ENCODE measurements around the gene ACOT7. TPM values are rescaled to one million over a fixed set of nuclear protein-coding genes. Genes with fewer than 3 reads are reported as not detected.

ACOT7 gene
- total and polyA plus RNA-seq, 2 of the 13 experiments (the other 11 are each of a cell fraction or from before 2014, with no cell fraction given), result 33.0 to 55.8 TPM

- no peak for TF ChIP-seq ZNF124 (CRISPR knock-in tag; IDR thresholded peaks at IDR 0.05)
- TF ChIP-seq ZNF777 (CRISPR knock-in tag; IDR thresholded peaks at IDR 0.05), result no peak
- no peak for TF ChIP-seq RORA (CRISPR knock-in tag; IDR thresholded peaks at IDR 0.05)
- no peak for TF ChIP-seq ZNF644 (CRISPR knock-in tag; IDR thresholded peaks at IDR 0.05; ENCODE audit: low read depth)
These were observed 99.3 kb downstream of the ACOT7 start (continued) for GRCh38 chr1:6294080-6294889.

- CTCF ChIA-PET (ENCODE audit: low intra/inter-chr PET ratio, low total read pairs), result no interaction called here
- Histone ChIP-seq H3K4me1 (ENCODE audit: insufficient read depth, low read length) (peaks cover 13% of the 10 kb centered on the region), H3K27me3 (ENCODE audit: control insufficient read depth in 1 of 2, insufficient read depth in 2 of 2, low read length in 2 of 2) (no peaks in the 10 kb centered on the region), H3K4me2 (ENCODE audit: low read depth, low read length) (no peak overlapping the region), H3K79me2 (ENCODE audit: insufficient read depth, low read length) (no peaks in the 10 kb centered on the region), H4K20me1 (ENCODE audit: insufficient read depth, low read length) (no peaks in the 10 kb centered on the region), H3K27ac (ENCODE audit: extremely low read length, insufficient read depth, low read length) (no peak overlapping the region), H3K9me3 (ENCODE audit: low read length) (no peaks in the 10 kb centered on the region), H3K4me3 (replicated peaks in 1 of 3; ENCODE audit: insufficient read depth in 1 of 3, low read depth in 2 of 3, low read length in 3 of 3) (no peak overlapping the region), H3K36me3 (replicated peaks in 1 of 2; ENCODE audit: control insufficient read depth in 1 of 2, insufficient read depth in 2 of 2, low read length in 2 of 2) (peaks cover 9 to 40% of the 10 kb centered on the region in 2 experiments; a peak in 4 of 5 replicates), H3K9ac (ENCODE audit: insufficient read depth, low read depth, low read length) (no peak overlapping the region), H2AFZ (ENCODE audit: low read length) (no peak overlapping the region)
- 94% methylated on average over 4 of the region's 10 CpGs for WGBS (ENCODE audit: low lambda C conversion rate)
- FAIRE-seq (no peak), ATAC-seq (no peak), DNase-seq (ENCODE audit: low spot score) (no peak)
- intact Hi-C loops (cut with micrococcal nuclease; ENCODE audit: unreplicated experiment) (no loop called here), in situ Hi-C loops (cut with HindIII; ENCODE audit: extremely low pct_ligation_motif_present, low pct_unique_long_range_greater_than_20kb) (no loop called here)
- POLR2A ChIA-PET, result no interaction called here
- BruUV-seq (replicated peaks), result no TSS peak
- TF ChIP-seq, protein P1, sequence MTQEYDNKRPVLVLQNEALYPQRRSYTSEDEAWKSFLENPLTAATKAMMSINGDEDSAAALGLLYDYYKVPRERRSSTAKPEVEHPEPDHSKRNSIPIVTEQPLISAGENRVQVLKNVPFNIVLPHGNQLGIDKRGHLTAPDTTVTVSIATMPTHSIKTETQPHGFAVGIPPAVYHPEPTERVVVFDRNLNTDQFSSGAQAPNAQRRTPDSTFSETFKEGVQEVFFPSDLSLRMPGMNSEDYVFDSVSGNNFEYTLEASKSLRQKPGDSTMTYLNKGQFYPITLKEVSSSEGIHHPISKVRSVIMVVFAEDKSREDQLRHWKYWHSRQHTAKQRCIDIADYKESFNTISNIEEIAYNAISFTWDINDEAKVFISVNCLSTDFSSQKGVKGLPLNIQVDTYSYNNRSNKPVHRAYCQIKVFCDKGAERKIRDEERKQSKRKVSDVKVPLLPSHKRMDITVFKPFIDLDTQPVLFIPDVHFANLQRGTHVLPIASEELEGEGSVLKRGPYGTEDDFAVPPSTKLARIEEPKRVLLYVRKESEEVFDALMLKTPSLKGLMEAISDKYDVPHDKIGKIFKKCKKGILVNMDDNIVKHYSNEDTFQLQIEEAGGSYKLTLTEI (CRISPR knock-in tag; conservative IDR thresholded peaks at IDR 0.05), result no peak
- TF ChIP-seq STAG1 (CRISPR knock-in tag; IDR thresholded peaks at IDR 0.05) (no peak), GFI1 (CRISPR knock-in tag; IDR thresholded peaks at IDR 0.05; ENCODE audit: borderline replicate concordance) (no peak), ZNF773 (CRISPR knock-in tag; IDR thresholded peaks at IDR 0.05; ENCODE audit: borderline replicate concordance) (no peak), MAF1 (CRISPR knock-in tag; IDR thresholded peaks at IDR 0.05; ENCODE audit: borderline replicate concordance) (no peak), ZBTB37 (CRISPR knock-in tag; IDR thresholded peaks at IDR 0.05) (no peak), ZNF784 (CRISPR knock-in tag; IDR thresholded peaks at IDR 0.05; ENCODE audit: borderline replicate concordance) (no peak), GPN1 (CRISPR knock-in tag; IDR thresholded peaks at IDR 0.05; ENCODE audit: borderline replicate concordance) (no peak), ZNF3 (CRISPR knock-in tag; IDR thresholded peaks at IDR 0.05) (no peak)
- TF ChIP-seq, protein P2, sequence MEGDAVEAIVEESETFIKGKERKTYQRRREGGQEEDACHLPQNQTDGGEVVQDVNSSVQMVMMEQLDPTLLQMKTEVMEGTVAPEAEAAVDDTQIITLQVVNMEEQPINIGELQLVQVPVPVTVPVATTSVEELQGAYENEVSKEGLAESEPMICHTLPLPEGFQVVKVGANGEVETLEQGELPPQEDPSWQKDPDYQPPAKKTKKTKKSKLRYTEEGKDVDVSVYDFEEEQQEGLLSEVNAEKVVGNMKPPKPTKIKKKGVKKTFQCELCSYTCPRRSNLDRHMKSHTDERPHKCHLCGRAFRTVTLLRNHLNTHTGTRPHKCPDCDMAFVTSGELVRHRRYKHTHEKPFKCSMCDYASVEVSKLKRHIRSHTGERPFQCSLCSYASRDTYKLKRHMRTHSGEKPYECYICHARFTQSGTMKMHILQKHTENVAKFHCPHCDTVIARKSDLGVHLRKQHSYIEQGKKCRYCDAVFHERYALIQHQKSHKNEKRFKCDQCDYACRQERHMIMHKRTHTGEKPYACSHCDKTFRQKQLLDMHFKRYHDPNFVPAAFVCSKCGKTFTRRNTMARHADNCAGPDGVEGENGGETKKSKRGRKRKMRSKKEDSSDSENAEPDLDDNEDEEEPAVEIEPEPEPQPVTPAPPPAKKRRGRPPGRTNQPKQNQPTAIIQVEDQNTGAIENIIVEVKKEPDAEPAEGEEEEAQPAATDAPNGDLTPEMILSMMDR (CRISPR knock-in tag; IDR thresholded peaks at IDR 0.05), result no peak
These were observed 101.5 kb downstream of the ACOT7 start for GRCh38 chr1:6292102-6292501.

All from HepG2 (cell line).